Measurements from ENCODE around the gene SLC38A4.
"Not testable (repeated sequence)": the region's sequence is repeated elsewhere in the genome, so short reads cannot be mapped to it uniquely, and the experiment has no call there.

Gene SLC38A4

DNA sequence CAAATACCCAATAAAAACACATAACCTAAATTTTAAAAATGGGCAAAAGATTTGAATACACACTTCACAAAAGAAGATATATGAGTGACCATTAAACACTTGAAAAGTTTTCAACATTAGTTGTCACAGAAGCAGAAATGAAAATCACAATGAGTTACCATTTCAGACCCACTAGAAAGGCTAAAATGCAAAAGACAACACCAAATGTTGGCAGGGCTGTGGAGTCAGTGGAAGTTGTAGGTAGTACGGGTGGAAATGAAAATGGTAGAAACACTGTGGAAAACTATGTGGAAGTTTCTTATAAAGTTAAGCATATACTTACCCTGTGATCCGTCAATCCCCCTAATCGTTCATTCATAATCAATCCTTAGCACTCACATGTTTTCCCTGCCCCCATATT lies 61.8 kb downstream of the SLC38A4 start:
- Mint-ChIP-seq H3K4me1 (no peaks in the 10 kb centered on the region), H3K4me3 (no peak overlapping the region), H3K36me3 (ENCODE audit: insufficient read depth) (no peaks in the 10 kb centered on the region), H3K27ac (ENCODE audit: low read depth) (no peak overlapping the region), H3K27me3 (peaks cover 11% of the 10 kb centered on the region), H3K9me3 (no peaks in the 10 kb centered on the region)
- ATAC-seq (replicated peaks; ENCODE audit: extremely low read depth, poor library complexity, severe bottlenecking): no peak
- DNase-seq (ENCODE audit: low spot score in 2 of 2): no peak

DNA sequence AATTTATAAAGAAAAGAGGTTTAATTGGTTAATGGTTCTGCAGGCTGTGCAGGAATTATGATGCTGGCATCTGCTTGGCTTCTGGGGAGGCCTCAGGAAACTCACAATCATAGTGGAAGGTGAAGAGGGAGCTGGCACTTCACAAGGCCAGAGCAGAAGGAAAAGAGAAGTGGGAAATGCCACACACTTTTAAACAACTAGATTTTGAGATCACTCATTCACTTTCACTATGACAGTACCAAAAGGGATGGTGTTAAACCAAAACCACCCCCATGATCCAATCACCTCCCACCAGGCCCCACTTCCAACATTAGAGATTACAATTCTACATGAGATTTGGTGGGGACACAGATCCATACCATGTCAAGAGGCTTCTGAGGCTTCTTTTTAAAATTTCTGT lies 62.6 kb downstream of the SLC38A4 start:
- H3K27ac Mint-ChIP-seq (ENCODE audit: low read depth): no peak overlapping the region
- H3K4me3 Mint-ChIP-seq: no peak overlapping the region
- H3K4me1 Mint-ChIP-seq: no peaks in the 10 kb centered on the region
- peaks cover 1% of the 10 kb centered on the region for H3K9me3 Mint-ChIP-seq
- no peaks in the 10 kb centered on the region for H3K36me3 Mint-ChIP-seq (ENCODE audit: insufficient read depth)
- no peak for DNase-seq (ENCODE audit: low spot score in 2 of 2)
- ATAC-seq (replicated peaks; ENCODE audit: extremely low read depth, poor library complexity, severe bottlenecking): no peak
- peaks cover 11% of the 10 kb centered on the region for H3K27me3 Mint-ChIP-seq

GRCh38 chr12:46754550-46754949 lies 71.2 kb downstream of the SLC38A4 start:
- Mint-ChIP-seq H3K4me3 (no peak overlapping the region), H3K27ac (ENCODE audit: low read depth) (no peak overlapping the region), H3K27me3 (no peaks in the 10 kb centered on the region), H3K9me3 (peaks cover 18% of the 10 kb centered on the region), H3K36me3 (ENCODE audit: insufficient read depth) (no peaks in the 10 kb centered on the region), H3K4me1 (peaks cover 6% of the 10 kb centered on the region)
- ATAC-seq (replicated peaks; ENCODE audit: extremely low read depth, poor library complexity, severe bottlenecking) (no peak), DNase-seq (ENCODE audit: low spot score in 2 of 2) (no peak)

- ATAC-seq (replicated peaks; ENCODE audit: extremely low read depth, poor library complexity, severe bottlenecking): no peak
- H3K27ac Mint-ChIP-seq (ENCODE audit: low read depth): no peak overlapping the region
- H3K36me3 Mint-ChIP-seq (ENCODE audit: insufficient read depth): no peaks in the 10 kb centered on the region
- no peak overlapping the region for H3K4me3 Mint-ChIP-seq
- peaks cover 6% of the 10 kb centered on the region for H3K4me1 Mint-ChIP-seq
- no peak for DNase-seq (ENCODE audit: low spot score in 2 of 2)
- no peaks in the 10 kb centered on the region for H3K27me3 Mint-ChIP-seq
- H3K9me3 Mint-ChIP-seq: peaks cover 19% of the 10 kb centered on the region
Observed at GRCh38 chr12:46752396-46752795, 73.4 kb downstream of the SLC38A4 start.

DNA sequence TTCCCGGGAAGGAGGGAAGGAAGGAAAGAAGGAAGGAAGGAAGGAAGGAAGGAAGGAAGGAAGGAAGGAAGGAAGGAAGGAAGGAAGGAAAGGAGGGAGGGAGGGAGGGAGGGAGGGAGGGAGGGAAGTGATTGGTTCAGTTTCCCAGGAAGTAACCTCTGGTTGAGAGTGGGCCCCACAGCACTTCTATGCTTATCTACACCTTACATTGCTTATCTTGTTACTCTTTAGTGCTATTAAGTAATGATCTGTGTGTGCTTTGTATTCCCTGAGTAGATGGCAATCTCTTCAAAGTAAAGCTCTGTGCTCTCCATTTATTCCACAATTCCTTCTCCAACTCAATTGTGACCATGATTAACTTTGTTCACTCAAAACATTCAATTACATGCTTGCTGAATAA lies 74.6 kb downstream of the SLC38A4 start:
- peaks cover 12% of the 10 kb centered on the region for H3K9me3 Mint-ChIP-seq
- DNase-seq (ENCODE audit: low spot score in 2 of 2) (no peak), ATAC-seq (replicated peaks; ENCODE audit: extremely low read depth, poor library complexity, severe bottlenecking) (no peak)
- H3K27me3 Mint-ChIP-seq: no peaks in the 10 kb centered on the region
- H3K27ac Mint-ChIP-seq (ENCODE audit: low read depth): no peak overlapping the region
- peaks cover 6% of the 10 kb centered on the region for H3K4me1 Mint-ChIP-seq
- no peak overlapping the region for H3K4me3 Mint-ChIP-seq
- no peaks in the 10 kb centered on the region for H3K36me3 Mint-ChIP-seq (ENCODE audit: insufficient read depth)

GRCh38 chr12:46749322-46749721 lies 76.5 kb downstream of the SLC38A4 start:
- Mint-ChIP-seq H3K4me3 (no peak overlapping the region), H3K9me3 (peaks cover 23% of the 10 kb centered on the region), H3K27ac (ENCODE audit: low read depth) (no peak overlapping the region), H3K27me3 (peaks cover 14% of the 10 kb centered on the region), H3K36me3 (ENCODE audit: insufficient read depth) (no peaks in the 10 kb centered on the region), H3K4me1 (peaks cover 6% of the 10 kb centered on the region)
- ATAC-seq (replicated peaks; ENCODE audit: extremely low read depth, poor library complexity, severe bottlenecking): no peak
- DNase-seq (ENCODE audit: low spot score in 2 of 2): no peak

GRCh38 chr12:46744283-46744682 lies 81.5 kb downstream of the SLC38A4 start:
- H3K27me3 Mint-ChIP-seq: peaks cover 36% of the 10 kb centered on the region
- ATAC-seq (replicated peaks; ENCODE audit: extremely low read depth, poor library complexity, severe bottlenecking) (no peak), DNase-seq (ENCODE audit: low spot score in 2 of 2) (no peak)
- no peaks in the 10 kb centered on the region for H3K4me1 Mint-ChIP-seq
- no peak overlapping the region for H3K4me3 Mint-ChIP-seq
- H3K36me3 Mint-ChIP-seq (ENCODE audit: insufficient read depth): no peaks in the 10 kb centered on the region
- H3K9me3 Mint-ChIP-seq: peaks cover 23% of the 10 kb centered on the region
- no peak overlapping the region for H3K27ac Mint-ChIP-seq (ENCODE audit: low read depth)

DNA sequence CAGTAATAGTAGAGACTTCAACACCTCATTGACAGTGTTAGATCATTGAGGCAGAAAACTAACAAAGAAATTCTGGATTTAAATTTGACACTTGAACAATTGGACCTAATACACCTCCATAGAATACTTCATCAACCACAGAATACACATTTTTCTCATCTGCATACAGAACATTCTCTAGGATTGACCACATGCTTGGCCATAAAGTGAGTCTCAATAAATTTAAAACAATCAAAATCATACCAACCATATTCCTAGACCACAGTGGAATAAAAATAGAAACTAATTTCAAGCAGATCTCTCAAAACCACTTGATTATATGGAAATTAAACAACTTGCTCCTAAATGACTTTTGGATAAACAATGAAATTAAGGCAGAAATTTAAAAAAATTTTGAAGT lies 82.3 kb downstream of the SLC38A4 start:
- H3K27me3 Mint-ChIP-seq: peaks cover 45% of the 10 kb centered on the region
- H3K27ac Mint-ChIP-seq (ENCODE audit: low read depth): no peak overlapping the region
- H3K4me1 Mint-ChIP-seq: no peaks in the 10 kb centered on the region
- H3K9me3 Mint-ChIP-seq: peaks cover 20% of the 10 kb centered on the region
- no peak for ATAC-seq (replicated peaks; ENCODE audit: extremely low read depth, poor library complexity, severe bottlenecking)
- H3K4me3 Mint-ChIP-seq: no peak overlapping the region
- DNase-seq (ENCODE audit: low spot score in 2 of 2): no peak
- H3K36me3 Mint-ChIP-seq (ENCODE audit: insufficient read depth): no peaks in the 10 kb centered on the region

GRCh38 chr12:46742271-46742670 lies 83.5 kb downstream of the SLC38A4 start:
- Mint-ChIP-seq H3K9me3 (peaks cover 23% of the 10 kb centered on the region), H3K27me3 (peaks cover 55% of the 10 kb centered on the region)
- not testable (repeated sequence) for H3K4me1 Mint-ChIP-seq; H3K36me3 Mint-ChIP-seq (ENCODE audit: insufficient read depth); H3K4me3 Mint-ChIP-seq; ATAC-seq (replicated peaks; ENCODE audit: extremely low read depth, poor library complexity, severe bottlenecking); H3K27ac Mint-ChIP-seq (ENCODE audit: low read depth); DNase-seq (ENCODE audit: low spot score in 2 of 2)

DNA sequence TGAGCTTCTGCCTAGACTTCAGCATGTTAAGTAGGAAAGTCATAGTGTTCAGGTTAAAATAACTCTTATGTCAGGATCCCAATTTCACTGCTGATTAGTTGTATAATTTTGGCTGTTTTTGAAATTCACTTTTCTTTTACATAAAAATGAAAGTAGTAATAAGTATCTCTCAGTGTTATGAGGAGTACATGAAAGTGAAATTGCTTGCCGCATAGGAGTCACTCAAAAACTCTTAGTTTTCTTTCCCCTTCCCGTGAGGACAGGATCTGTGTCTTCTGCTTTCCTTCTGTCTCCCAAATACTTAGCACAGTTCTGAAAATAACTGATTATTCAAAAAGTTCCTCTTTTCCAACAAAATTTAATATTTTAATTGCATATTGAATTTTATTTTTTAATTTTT lies 100.5 kb downstream of the SLC38A4 start:
- no peak for ATAC-seq (replicated peaks; ENCODE audit: extremely low read depth, poor library complexity, severe bottlenecking)
- Mint-ChIP-seq H3K27me3 (peaks cover 12% of the 10 kb centered on the region), H3K36me3 (ENCODE audit: insufficient read depth) (no peaks in the 10 kb centered on the region), H3K9me3 (no peaks in the 10 kb centered on the region), H3K4me3 (no peak overlapping the region), H3K27ac (ENCODE audit: low read depth) (no peak overlapping the region), H3K4me1 (no peaks in the 10 kb centered on the region)
- no peak for DNase-seq (ENCODE audit: low spot score in 2 of 2)

- DNase-seq (ENCODE audit: low spot score in 2 of 2) (no peak), ATAC-seq (replicated peaks; ENCODE audit: extremely low read depth, poor library complexity, severe bottlenecking) (no peak)
- H3K4me3 Mint-ChIP-seq: no peak overlapping the region
- H3K27me3 Mint-ChIP-seq: peaks cover 15% of the 10 kb centered on the region
- no peaks in the 10 kb centered on the region for H3K4me1 Mint-ChIP-seq
- H3K27ac Mint-ChIP-seq (ENCODE audit: low read depth): no peak overlapping the region
- H3K9me3 Mint-ChIP-seq: no peaks in the 10 kb centered on the region
- H3K36me3 Mint-ChIP-seq (ENCODE audit: insufficient read depth): no peaks in the 10 kb centered on the region
Observed at GRCh38 chr12:46723629-46724419, 102.0 kb downstream of the SLC38A4 start.

DNA sequence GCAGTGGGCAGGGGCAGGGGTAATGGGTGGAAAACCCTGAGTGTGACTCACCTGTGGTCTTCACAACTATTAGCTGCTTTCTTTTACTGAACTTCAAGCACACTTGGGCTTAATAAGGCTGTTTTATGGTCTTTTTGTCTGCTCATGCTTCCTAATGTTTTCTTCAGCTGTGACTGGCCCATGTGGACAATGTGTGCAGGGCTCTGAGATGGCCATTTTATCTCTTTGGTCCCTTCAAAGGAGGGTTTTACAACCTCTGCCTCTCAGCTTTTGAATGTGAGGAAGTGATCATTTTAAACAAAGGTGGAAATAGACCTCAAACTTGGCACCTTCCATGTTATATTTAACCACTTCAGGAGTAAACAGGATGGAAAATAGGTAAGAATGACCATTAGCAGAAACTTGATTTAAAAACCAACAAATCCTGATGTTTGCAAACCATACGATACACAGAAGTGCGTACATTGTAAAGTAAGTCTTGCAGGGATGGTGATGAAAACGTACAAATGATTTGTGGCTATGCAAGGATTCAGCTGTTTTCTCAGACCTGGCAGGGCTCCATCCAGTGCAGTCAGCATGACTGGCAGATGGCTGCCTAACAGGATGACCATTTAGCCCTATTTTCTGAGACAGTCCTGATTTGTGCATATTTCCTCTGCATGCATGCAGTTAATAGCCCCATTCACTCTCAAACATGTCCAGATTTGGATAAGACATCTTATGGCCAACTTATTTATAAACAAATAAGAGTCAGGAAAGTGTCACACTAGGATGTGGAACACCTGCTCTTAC lies 103.2 kb downstream of the SLC38A4 start:
- H3K27me3 Mint-ChIP-seq: peaks cover 15% of the 10 kb centered on the region

DNA sequence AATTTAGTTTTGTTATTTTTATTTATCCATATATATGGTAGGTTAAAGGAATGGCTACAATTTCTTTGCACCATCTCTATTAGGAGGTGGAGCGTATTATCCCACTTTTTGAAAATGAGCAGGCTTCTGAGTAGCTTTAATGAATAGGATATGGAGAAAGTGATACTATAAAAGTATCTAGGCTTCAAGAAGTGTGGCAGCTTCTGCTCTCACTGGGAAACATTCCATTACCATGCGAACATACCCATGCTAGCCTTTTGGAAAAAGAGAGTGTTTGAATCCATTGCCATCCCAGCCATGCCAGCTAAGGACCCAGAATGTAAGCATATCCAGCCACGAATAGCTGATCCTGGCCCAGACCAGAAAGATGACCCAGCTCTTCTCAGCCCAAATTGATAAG lies 107.3 kb downstream of the SLC38A4 start:
- Mint-ChIP-seq H3K4me1 (no peaks in the 10 kb centered on the region), H3K4me3 (no peak overlapping the region), H3K9me3 (peaks cover 6% of the 10 kb centered on the region), H3K27ac (ENCODE audit: low read depth) (no peak overlapping the region), H3K27me3 (peaks cover 15% of the 10 kb centered on the region), H3K36me3 (ENCODE audit: insufficient read depth) (no peaks in the 10 kb centered on the region)
- no peak for ATAC-seq (replicated peaks; ENCODE audit: extremely low read depth, poor library complexity, severe bottlenecking)
- DNase-seq (ENCODE audit: low spot score in 2 of 2): no peak

More for the DNA sequence above, 103.2 kb downstream of the SLC38A4 start:
- Mint-ChIP-seq H3K4me1 (no peaks in the 10 kb centered on the region), H3K27ac (ENCODE audit: low read depth) (no peak overlapping the region), H3K4me3 (no peak overlapping the region), H3K36me3 (ENCODE audit: insufficient read depth) (no peaks in the 10 kb centered on the region), H3K9me3 (no peaks in the 10 kb centered on the region)
- no peak for ATAC-seq (replicated peaks; ENCODE audit: extremely low read depth, poor library complexity, severe bottlenecking)
- no peak for DNase-seq (ENCODE audit: low spot score in 2 of 2)

Data from central memory CD8-positive, alpha-beta T cell (primary cell).